ENCODE measurements around the gene SLC35E1. TPM values are rescaled to one million over a fixed set of nuclear protein-coding genes. Genes with fewer than 3 reads are reported as not detected.

Gene SLC35E1
- total RNA-seq, 1 donor = 38.0 TPM

DNA sequence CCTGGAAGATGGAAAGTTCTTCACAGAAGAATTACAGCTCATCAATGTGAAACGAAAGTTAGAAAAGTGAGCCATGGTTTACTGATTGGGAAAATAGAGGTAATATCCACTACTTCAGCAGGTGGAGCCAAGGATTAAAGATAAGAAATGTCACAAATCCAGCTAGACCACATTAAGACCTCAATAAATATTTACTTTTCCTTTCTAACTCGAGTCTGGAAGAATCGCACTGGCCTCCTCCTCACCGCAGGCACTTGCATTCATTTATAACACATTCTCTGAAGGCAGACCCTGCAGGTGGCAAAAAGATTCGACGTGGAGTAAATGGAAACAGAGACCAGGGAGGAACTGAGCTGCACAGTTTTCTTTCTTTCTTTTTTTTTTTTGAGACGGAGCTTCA is 7.4 kb downstream of the SLC35E1 start:
- peaks cover 12% of the 10 kb centered on the region for H4K20me1 ChIP-seq (ENCODE audit: insufficient read depth, low read length)
- H3K27me3 ChIP-seq (ENCODE audit: insufficient read depth, low read length) = no peaks in the 10 kb centered on the region
- DNase-seq (ENCODE audit: insufficient read length, low spot score, missing footprints) = no peak
- TF ChIP-seq, protein P1, sequence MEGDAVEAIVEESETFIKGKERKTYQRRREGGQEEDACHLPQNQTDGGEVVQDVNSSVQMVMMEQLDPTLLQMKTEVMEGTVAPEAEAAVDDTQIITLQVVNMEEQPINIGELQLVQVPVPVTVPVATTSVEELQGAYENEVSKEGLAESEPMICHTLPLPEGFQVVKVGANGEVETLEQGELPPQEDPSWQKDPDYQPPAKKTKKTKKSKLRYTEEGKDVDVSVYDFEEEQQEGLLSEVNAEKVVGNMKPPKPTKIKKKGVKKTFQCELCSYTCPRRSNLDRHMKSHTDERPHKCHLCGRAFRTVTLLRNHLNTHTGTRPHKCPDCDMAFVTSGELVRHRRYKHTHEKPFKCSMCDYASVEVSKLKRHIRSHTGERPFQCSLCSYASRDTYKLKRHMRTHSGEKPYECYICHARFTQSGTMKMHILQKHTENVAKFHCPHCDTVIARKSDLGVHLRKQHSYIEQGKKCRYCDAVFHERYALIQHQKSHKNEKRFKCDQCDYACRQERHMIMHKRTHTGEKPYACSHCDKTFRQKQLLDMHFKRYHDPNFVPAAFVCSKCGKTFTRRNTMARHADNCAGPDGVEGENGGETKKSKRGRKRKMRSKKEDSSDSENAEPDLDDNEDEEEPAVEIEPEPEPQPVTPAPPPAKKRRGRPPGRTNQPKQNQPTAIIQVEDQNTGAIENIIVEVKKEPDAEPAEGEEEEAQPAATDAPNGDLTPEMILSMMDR (IDR thresholded peaks at IDR 0.05; ENCODE audit: extremely low read depth, low read depth, low read length) = no peak
- peaks cover 74% of the 10 kb centered on the region for H3K36me3 ChIP-seq (ENCODE audit: insufficient read depth, low read length)
- no peaks in the 10 kb centered on the region for H3K9me3 ChIP-seq (ENCODE audit: low read depth, low read length)
- H3K4me1 ChIP-seq (ENCODE audit: insufficient read depth, low read length) = peaks cover 9% of the 10 kb centered on the region
- H2AFZ ChIP-seq (ENCODE audit: low read length) = no peak overlapping the region
- no peak overlapping the region for H3K4me2 ChIP-seq (ENCODE audit: insufficient read depth, low read length)
- peaks cover 36% of the 10 kb centered on the region for H3K79me2 ChIP-seq (ENCODE audit: insufficient read depth, low read length)
- H3K27ac ChIP-seq (ENCODE audit: low read depth, low read length) = no peak overlapping the region
- H3K4me3 ChIP-seq (ENCODE audit: insufficient read depth, low read length) = no peak overlapping the region

DNA sequence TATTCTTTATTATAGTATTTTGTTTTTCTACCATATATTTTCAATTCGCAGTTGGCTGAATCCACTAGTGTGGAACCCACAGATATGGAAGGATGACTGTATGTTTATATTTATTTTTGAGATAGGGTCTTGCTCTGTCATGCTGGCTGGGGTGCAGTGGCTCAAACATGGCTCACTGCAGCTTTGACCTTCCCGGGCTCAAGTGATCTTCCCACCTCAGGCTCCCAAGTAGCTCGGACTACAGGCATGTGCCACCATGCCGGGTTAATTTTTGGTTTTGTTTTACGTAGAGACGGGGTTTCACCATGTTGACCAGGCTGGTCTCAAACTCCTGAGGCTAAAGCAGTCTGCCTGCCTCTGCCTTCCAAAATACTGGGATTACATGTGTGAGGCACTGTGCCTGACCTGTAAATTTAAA is 9.6 kb downstream of the SLC35E1 start:
- H4K20me1 ChIP-seq (ENCODE audit: insufficient read depth, low read length) = peaks cover 2% of the 10 kb centered on the region
- H2AFZ ChIP-seq (ENCODE audit: low read length) = no peak overlapping the region
- H3K79me2 ChIP-seq (ENCODE audit: insufficient read depth, low read length) = peaks cover 19% of the 10 kb centered on the region
- no peaks in the 10 kb centered on the region for H3K9me3 ChIP-seq (ENCODE audit: low read depth, low read length)
- H3K4me2 ChIP-seq (ENCODE audit: insufficient read depth, low read length) = no peak overlapping the region
- no peak overlapping the region for H3K4me3 ChIP-seq (ENCODE audit: insufficient read depth, low read length)
- H3K27ac ChIP-seq (ENCODE audit: low read depth, low read length) = no peak overlapping the region
- TF ChIP-seq, protein P1 (IDR thresholded peaks at IDR 0.05; ENCODE audit: extremely low read depth, low read depth, low read length) = no peak
- no peak for DNase-seq (ENCODE audit: insufficient read length, low spot score, missing footprints)
- H3K36me3 ChIP-seq (ENCODE audit: insufficient read depth, low read length) = peaks cover 75% of the 10 kb centered on the region
- H3K4me1 ChIP-seq (ENCODE audit: insufficient read depth, low read length) = no peaks in the 10 kb centered on the region
- H3K27me3 ChIP-seq (ENCODE audit: insufficient read depth, low read length) = no peaks in the 10 kb centered on the region

GRCh38 chr19:16561382-16561781 is 10.8 kb downstream of the SLC35E1 start:
- TF ChIP-seq, protein P1 (IDR thresholded peaks at IDR 0.05; ENCODE audit: extremely low read depth, low read depth, low read length) = no peak
- Histone ChIP-seq H3K4me1 (ENCODE audit: insufficient read depth, low read length) (no peaks in the 10 kb centered on the region), H3K4me2 (ENCODE audit: insufficient read depth, low read length) (no peak overlapping the region)

GRCh38 chr19:16559780-16560276 is 12.4 kb downstream of the SLC35E1 start:
- Histone ChIP-seq H3K9me3 (ENCODE audit: low read depth, low read length) (no peaks in the 10 kb centered on the region), H3K4me1 (ENCODE audit: insufficient read depth, low read length) (no peaks in the 10 kb centered on the region), H3K36me3 (ENCODE audit: insufficient read depth, low read length) (peaks cover 71% of the 10 kb centered on the region), H3K27me3 (ENCODE audit: insufficient read depth, low read length) (no peaks in the 10 kb centered on the region), H3K79me2 (ENCODE audit: insufficient read depth, low read length) (peaks cover 10% of the 10 kb centered on the region), H4K20me1 (ENCODE audit: insufficient read depth, low read length) (no peaks in the 10 kb centered on the region), H3K27ac (ENCODE audit: low read depth, low read length) (peak overlapping the region; percentile 18), H3K4me3 (ENCODE audit: insufficient read depth, low read length) (no peak overlapping the region), H2AFZ (ENCODE audit: low read length) (no peak overlapping the region), H3K4me2 (ENCODE audit: insufficient read depth, low read length) (no peak overlapping the region)
- TF ChIP-seq, protein P1 (IDR thresholded peaks at IDR 0.05; ENCODE audit: extremely low read depth, low read depth, low read length) = no peak
- no peak for DNase-seq (ENCODE audit: insufficient read length, low spot score, missing footprints)

More at GRCh38 chr19:16561382-16561781, 10.8 kb downstream of the SLC35E1 start:
- Histone ChIP-seq H2AFZ (ENCODE audit: low read length) (no peak overlapping the region), H3K36me3 (ENCODE audit: insufficient read depth, low read length) (peaks cover 72% of the 10 kb centered on the region), H3K9me3 (ENCODE audit: low read depth, low read length) (no peaks in the 10 kb centered on the region), H4K20me1 (ENCODE audit: insufficient read depth, low read length) (peaks cover 2% of the 10 kb centered on the region), H3K27ac (ENCODE audit: low read depth, low read length) (no peak overlapping the region), H3K27me3 (ENCODE audit: insufficient read depth, low read length) (no peaks in the 10 kb centered on the region), H3K79me2 (ENCODE audit: insufficient read depth, low read length) (peaks cover 13% of the 10 kb centered on the region), H3K4me3 (ENCODE audit: insufficient read depth, low read length) (no peak overlapping the region)
- peak; percentile 80 for DNase-seq (ENCODE audit: insufficient read length, low spot score, missing footprints)

Data from osteoblast (primary cell).